Activated naive CD4-positive, alpha-beta T cell treated with Interleukin-2 at 50 U/mL for 16 hours (primary cell): ENCODE data around the gene ANGPTL2.

Experiments used
- DNase-seq: peaks from one replicate; pipeline ENCODE4 v3.0.0-alpha.2; 2020

ANGPTL2 gene

GRCh38 chr9:127136081-127136879, 13.8 kb upstream of the ANGPTL2 start:
- no peak for DNase-seq

- no peak for DNase-seq
Measured at GRCh38 chr9:127135056-127135745, 12.8 kb upstream of the ANGPTL2 start.

GRCh38 chr9:127133739-127134167, 11.3 kb upstream of the ANGPTL2 start:
- DNase-seq, result no peak

DNA sequence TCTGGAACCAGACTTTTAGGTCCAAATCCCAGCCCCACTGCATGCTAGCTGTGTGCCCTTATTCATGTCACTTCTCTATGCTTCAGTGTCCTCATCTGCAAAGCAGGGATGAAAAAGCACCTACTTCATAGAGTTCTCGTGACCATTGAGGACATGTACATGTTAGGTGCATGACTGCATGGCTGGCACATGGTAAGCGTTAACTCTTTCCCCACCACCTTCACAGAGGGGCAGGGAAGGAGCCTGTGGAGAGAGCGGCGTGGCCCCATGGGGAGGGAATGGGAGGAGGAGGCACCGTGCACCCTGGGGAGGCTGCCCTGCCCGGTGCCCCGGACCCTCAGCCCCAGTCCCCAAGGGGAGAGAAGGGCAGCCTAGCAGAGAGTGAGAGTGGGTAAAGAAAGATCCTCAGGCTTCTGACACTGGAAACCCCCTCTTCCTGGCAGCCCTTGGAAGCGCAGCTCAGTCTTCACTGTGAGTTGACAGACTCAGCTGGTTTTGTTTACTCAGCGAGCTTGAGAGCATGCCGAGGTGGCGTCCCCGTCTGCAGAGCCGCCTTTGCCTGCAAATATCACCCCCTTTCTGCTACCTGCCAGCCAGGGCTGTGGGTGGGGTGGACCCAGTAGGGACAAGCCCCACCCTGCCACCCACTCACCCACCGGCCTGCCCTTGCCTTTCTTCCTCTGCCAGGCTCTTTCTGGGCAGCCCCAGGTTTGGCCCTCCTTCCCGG, 10.6 kb upstream of the ANGPTL2 start:
- no peak for DNase-seq

GRCh38 chr9:127132375-127132774, 9.9 kb upstream of the ANGPTL2 start:
- no peak for DNase-seq

DNA sequence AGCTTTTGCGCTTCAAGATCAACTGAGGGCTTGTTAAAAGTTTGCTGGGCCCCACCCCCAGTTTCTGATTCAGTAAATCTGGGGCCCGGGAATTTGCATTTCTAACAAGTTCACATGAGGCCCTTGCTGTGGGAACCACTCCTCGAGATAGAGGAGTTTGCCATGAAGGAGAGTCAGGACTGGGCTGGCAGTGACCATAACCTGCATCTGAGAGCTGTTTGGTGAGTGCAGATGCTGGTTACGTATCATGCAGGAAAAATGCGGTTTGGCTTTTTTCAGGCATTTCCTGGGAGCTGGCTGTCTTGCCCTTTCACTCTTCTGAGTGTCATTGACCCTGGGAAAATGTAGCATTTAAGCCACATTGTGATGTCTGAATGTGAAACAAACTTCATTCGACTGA, 9.4 kb upstream of the ANGPTL2 start:
- no peak for DNase-seq

DNA sequence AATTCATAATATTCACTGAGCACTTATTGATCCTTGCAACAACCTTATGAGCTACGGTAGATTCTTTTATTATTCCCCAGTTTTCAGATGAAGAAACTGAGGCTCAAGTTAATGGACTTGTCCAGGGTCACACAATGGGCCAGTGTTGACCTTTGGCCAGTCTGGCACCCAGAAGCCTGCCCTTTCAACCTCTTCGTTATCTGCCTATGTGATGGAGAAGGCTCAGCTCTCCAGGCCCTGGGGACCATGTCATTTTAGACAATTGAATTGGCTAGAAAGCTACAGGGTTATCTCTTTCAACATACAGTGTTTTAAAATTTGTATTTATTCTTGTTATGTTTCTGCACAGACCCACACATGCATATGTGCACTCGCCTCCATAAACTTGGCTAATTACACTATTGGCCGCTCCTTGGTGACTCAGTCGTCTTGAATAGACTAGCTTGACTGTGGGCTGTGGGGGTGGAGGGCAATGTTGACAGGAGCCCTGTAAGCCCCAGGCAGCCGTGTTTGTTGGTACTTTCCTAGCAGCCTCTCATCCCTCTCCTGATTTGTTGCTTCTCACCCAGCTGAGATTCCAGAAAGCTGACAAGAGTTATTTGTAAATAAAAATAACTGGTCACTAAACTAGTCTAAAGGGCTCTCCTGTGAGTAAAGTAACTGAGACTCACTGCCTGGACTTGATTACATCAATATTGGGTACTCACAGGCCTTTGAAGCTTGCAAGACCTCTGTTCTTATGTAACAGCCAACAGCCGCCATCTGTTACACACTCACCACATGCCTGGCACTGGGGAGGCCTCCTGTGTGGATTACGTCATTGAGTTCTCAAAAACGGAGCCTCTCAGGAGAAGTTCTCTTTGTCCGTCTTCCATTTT, 8.5 kb upstream of the ANGPTL2 start:
- DNase-seq, result no peak

DNA sequence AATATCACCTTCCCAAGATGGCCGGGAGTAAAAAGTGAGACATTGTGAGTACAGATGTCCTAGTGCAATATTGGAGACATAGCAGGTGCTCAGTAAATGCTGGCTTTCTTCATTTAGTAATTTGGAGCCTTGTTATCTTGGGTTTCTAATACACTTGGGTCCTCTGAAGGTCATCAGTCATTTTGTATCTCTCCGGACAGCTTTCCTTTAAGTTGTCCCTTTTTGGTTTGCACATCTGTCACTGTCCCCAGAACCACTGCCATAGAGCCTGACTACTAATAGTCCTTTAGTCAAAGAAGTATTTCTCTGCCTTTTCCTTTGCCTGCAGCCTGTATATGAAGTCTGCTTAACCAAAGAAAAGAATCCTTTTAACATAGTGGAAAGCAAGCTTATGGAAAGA, 7.8 kb upstream of the ANGPTL2 start:
- DNase-seq, result no peak

GRCh38 chr9:127129718-127130085, 7.3 kb upstream of the ANGPTL2 start:
- no peak for DNase-seq

DNA sequence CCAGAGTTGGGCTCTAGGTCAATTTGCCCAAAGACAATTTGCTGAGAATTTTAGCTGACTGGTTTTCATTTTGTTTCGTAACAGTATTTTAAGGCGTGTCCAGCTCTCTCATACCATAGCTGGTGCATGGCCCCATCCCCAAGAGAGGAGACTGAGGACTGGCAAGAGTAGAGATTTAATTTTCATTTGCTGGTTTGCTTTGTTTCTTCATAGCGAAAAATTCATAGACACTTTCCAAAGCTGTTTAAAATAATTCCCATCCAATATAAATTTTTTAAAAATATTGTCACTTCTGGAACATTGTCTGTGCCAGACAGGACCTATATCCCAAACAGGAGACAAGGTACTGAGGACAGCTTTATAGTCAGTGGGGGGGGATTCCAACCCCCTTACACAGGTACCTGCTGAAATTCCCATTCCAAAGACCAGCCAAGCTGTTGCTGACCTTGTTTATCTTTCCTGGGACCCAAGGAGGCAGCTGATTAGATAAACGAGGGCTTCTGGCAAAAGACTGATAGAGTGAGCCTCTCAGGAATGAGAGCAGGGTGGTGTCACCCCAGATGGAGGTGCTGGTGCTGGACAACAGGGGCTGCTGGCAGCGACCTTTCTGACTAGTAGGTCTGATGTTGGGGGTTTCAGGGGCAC, 6.8 kb upstream of the ANGPTL2 start:
- no peak for DNase-seq

DNA sequence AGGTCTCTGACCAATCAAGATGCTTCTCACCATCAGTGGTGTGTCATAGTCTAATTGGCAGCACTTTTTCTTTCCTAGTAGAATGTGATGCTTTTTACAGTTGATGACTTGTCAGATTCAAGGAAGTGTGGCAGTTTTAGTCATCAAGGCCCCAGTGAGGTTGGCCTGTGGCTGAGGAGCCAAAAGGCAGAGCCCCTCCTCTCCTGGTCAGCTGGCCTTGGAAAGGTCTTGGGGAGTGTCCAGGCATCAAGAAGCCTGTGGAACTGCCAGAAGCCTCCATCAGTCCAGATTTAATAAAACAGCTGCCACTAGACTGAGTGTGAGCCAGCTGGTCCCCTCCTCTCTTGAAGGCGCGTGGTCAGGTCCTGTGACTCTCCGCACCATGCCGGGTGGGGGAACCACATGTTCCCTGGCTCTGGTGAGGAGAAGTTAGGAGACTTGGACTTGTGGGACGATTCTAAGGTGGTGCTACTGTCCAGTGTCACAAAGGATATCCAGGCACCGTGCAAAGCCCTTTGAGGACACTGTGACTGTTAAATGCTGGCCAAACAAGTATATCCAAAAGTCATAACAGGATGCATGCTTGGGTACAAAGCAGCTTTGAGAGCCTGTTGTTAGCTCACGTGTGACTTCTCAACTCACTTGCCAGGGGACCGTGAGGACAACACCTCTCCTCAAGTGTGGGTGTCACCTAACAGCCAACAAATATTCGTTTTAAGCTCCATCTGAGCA, 6.1 kb upstream of the ANGPTL2 start:
- no peak for DNase-seq

GRCh38 chr9:127126971-127127370, 4.5 kb upstream of the ANGPTL2 start:
- no peak for DNase-seq

- DNase-seq, result no peak
Measured at GRCh38 chr9:127124792-127125191, 2.4 kb upstream of the ANGPTL2 start.

DNA sequence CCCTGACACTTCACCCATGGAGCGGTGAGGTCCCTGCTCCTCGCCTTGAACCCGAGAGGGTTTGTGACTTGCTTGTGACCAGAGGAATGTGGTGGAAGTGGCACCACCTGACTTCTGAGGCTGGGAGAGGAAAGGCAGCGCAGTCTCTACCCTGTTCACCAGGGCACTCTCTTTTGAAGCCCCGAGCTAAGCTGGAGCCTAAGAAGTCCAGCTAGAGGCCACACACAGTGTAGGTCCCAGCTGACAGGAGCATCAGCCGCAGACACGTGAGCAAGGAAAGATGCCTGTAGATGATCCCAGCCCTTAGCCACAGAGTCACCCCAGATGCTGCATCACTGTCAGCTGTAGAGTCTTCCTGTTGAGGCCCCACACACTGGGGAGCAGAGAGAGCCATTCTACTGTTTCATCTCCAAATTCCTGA, 1.7 kb upstream of the ANGPTL2 start:
- no peak for DNase-seq

- DNase-seq, result no peak
Measured at GRCh38 chr9:127123064-127123890, 842 bp upstream of the ANGPTL2 start.

DNA sequence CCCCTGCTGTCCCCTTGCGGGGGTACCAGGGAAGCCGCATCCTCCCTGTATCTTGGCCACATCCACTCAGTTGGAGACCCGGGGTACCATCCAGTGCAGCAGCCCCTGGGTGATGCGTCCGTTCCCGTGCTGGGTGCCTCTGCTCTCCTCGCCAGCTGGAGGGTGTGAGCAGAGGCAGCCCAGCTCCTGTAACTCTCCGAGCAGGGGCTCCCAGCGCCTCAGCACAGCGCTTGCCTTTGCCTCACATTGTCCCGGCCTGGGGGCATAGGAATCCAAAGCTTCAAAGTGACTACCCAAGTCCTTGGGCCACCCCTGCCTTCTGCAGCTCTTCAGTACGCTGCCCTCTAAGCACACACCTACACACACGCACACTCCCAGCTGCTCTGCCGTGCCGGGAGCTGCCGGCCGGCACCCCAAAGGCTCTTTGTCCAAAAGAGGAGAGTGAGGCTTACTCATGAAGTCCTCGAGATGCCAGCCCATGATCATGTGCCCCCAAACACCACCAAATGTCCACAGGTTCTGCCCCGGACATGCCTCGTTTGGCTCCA, 733 bp downstream of the ANGPTL2 start:
- no peak for DNase-seq

DNA sequence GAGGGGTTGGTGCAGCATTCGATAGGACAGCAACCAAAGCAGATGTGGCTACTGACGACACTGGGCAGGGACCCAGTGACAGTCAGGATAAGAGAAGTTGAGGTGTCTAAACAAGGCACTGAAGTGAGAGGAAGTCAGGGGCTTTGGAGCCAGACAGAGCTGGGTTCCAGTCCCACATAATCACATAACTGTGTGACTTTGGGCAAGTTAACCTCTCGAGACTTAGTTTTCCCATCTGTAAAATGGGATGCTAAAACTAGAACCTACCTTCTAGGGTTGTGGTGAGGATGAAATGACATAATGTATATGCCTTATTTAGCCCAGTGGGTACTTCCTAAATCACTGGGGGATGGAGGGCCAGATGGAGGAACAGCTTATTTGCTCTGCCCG, 3.1 kb downstream of the ANGPTL2 start:
- DNase-seq, result no peak

- DNase-seq, result no peak
Measured at GRCh38 chr9:127118597-127119319, 3.7 kb downstream of the ANGPTL2 start.

DNA sequence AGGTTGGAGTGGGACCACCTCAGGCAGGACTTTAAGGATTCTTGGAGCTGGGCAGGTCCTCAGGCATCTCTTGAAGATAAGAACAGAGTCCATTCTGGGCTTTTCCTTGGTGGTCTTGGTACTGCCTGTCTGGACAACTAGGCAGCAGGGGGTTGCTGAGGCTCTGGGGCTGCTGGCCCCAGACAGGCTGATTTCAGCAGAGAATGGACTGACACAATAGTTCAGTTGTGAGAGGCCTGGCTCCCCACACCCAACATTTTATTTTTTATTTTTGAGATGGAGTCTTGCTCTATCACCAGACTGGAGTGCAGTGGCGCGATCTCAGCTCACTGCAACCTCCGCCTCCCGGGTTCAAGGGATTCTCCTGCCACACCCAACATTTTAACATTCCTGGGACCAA, 4.6 kb downstream of the ANGPTL2 start:
- no peak for DNase-seq

DNA sequence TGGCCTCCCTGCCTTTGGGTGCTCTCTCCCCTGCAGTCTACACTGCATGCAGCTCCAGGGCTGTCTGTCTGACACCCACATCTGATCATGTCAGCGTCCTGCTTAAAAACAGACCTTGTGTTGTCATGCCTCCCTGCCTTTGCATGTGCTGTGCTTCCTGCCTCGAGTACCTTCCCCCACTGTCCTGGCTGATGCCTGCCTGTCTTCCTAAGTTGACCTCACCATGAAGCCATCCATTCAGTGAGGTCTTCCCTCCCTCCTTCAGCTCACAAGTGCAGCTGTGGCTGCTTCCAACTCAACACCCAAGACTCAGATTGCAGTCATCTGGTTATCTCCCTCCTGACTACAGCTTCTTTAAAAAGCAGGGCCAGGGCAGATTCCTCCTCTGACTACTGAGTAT, 5.5 kb downstream of the ANGPTL2 start:
- no peak for DNase-seq
